ENCODE results near the gene PPP1R9B.

Gene PPP1R9B

GRCh38 chr17:50173335-50173941, 23.0 kb upstream of the PPP1R9B start:
- no peak for DNase-seq

- DNase-seq = no peak
Measured at GRCh38 chr17:50172936-50173334, 22.5 kb upstream of the PPP1R9B start.

GRCh38 chr17:50172130-50172529, 21.7 kb upstream of the PPP1R9B start:
- DNase-seq = no peak

GRCh38 chr17:50171371-50172071, 21.0 kb upstream of the PPP1R9B start:
- no peak for DNase-seq

GRCh38 chr17:50170662-50171370, 20.3 kb upstream of the PPP1R9B start:
- DNase-seq = no peak

GRCh38 chr17:50169881-50170459, 19.5 kb upstream of the PPP1R9B start:
- DNase-seq = no peak

GRCh38 chr17:50169121-50169764, 18.8 kb upstream of the PPP1R9B start:
- peak; percentile 48 to 86 (median 76) for DNase-seq

- no peak for DNase-seq
Measured at GRCh38 chr17:50168319-50168718, 17.8 kb upstream of the PPP1R9B start.

GRCh38 chr17:50167371-50167770, 16.9 kb upstream of the PPP1R9B start:
- no peak for DNase-seq

GRCh38 chr17:50166518-50167181, 16.2 kb upstream of the PPP1R9B start:
- DNase-seq = no peak

GRCh38 chr17:50165867-50166517, 15.5 kb upstream of the PPP1R9B start, which contains the start of gene SGCA:
Gene SGCA, plus strand, starts transcription at chr17:50166005. Its CDS starts 36 bp downstream, at chr17:50166041.
- no peak for DNase-seq

- no peak for DNase-seq
Measured at GRCh38 chr17:50165466-50165865, 15.0 kb upstream of the PPP1R9B start.

- DNase-seq = no peak
Measured at GRCh38 chr17:50165066-50165465, 14.6 kb upstream of the PPP1R9B start.

GRCh38 chr17:50164697-50164988, 14.2 kb upstream of the PPP1R9B start:
- no peak for DNase-seq

GRCh38 chr17:50163843-50164696, 13.6 kb upstream of the PPP1R9B start:
- no peak for DNase-seq

- DNase-seq = peak in 3 of 6 experiments; percentile 22 to 53 (median 25)
Measured at GRCh38 chr17:50162466-50163254, 12.2 kb upstream of the PPP1R9B start.

- no peak for DNase-seq
Measured at GRCh38 chr17:50161911-50162288, 11.4 kb upstream of the PPP1R9B start.

GRCh38 chr17:50161023-50161910, 10.8 kb upstream of the PPP1R9B start:
- peak; percentile 86 to 93 (median 92) for DNase-seq

GRCh38 chr17:50157891-50158290, 7.4 kb upstream of the PPP1R9B start:
- DNase-seq = peak in 1 of 6 experiments; percentile 5

Measured in stimulated activated naive CD4-positive, alpha-beta T cell (primary cell).